H1 (cell line): ENCODE data around the gene ITPR1. TPM values are rescaled to one million over a fixed set of nuclear protein-coding genes. Genes with fewer than 3 reads are reported as not detected.

Experiments used
- RFX5 ChIP-seq: IDR thresholded peaks from 2 replicates; pipeline ENCODE4 v1.6.1; 2011; ENCODE audit warnings: low read depth, low read length, improper control_type of control experiment, borderline replicate concordance
- TCF12 ChIP-seq: IDR thresholded peaks from 2 replicates; pipeline ENCODE4 v1.6.1; 2011; ENCODE audit warnings: low read depth, mild to moderate bottlenecking, low read length
- polyA plus RNA-seq, 7 experiments: library from polyadenylated mRNA; depleted of rRNA in 3 of 7; stranded (reverse) in 5 of 7; unstranded in 2 of 7; fragments of >200 nt in 5 of 7; fragments of 200-250 nt in 2 of 7; gene quantifications; 1 replicate in 5 of 7; 2 replicates in 1 of 7; 4 replicates in 1 of 7; pipeline versions ENCODE4 v1.2.1 to v1.2.3, GENCODE V29; 2011 to 2013; ENCODE audit warnings: missing spikeins in 2 of 7, mixed read lengths in 2 of 7
- total RNA-seq: library from RNA; stranded (reverse); fragmentation: NEBNext Ultra II Directional; extraction: Animal tissue kit (Norgen Biotek cat#: 25700); gene quantifications from 2 replicates; pipeline ENCODE4 v1.2.1, GENCODE V29; 2021

The ITPR1 gene
- total and polyA plus RNA-seq, 2 of the 8 experiments (the other 6 are each of a cell fraction or from before 2014, with no cell fraction given), result 2.5 to 16.3 TPM

GRCh38 chr3:4593014-4593413 is 99.9 kb downstream of the ITPR1 start (continued):
- TF ChIP-seq TCF12 (no peak), RFX5 (no peak)
- TF ChIP-seq, all 59 proteins: peak for 0
